GM12878 (cell line): ENCODE data around the gene NDUFA11.

Experiments
- CBFB ChIP-seq: IDR thresholded peaks from 2 replicates; pipeline ENCODE4 v1.6.1; 2016; ENCODE audit warnings: antibody characterized with exemption, low read depth
- POLR2A ChIP-seq: IDR thresholded peaks from 2 replicates; pipeline ENCODE4 v1.6.1; 2011; ENCODE audit warnings: low read depth, mild to moderate bottlenecking, low read length
- POLR2AphosphoS5 ChIP-seq: IDR thresholded peaks from 2 replicates; pipeline ENCODE4 v1.6.1; 2011; ENCODE audit warnings: mild to moderate bottlenecking, low read length, inconsistent platforms
- TARDBP ChIP-seq: IDR thresholded peaks from 2 replicates; pipeline ENCODE4 v1.6.1; 2016; ENCODE audit warnings: borderline replicate concordance
- TF ChIP-seq, protein P1 (sequence below): IDR thresholded peaks from 2 replicates; pipeline ENCODE4 v1.6.1; 2011; ENCODE audit warnings: mild to moderate bottlenecking, low read depth, low read length, moderate library complexity; ENCODE audit not compliant: insufficient replicate concordance
- TF ChIP-seq, protein P2 (sequence below), 3 experiments: IDR thresholded peaks in 2 of 3; conservative IDR thresholded peaks in 1 of 3; 2 replicates each; pipeline ENCODE4 v1.5.1; 2011; ENCODE audit warnings: low read depth in 3 of 3, low read length in 3 of 3, mild to moderate bottlenecking in 3 of 3, control low read depth in 2 of 3, moderate library complexity in 2 of 3, inconsistent platforms in 1 of 3, mixed read lengths in 1 of 3; ENCODE audit not compliant: control insufficient read depth in 2 of 3, insufficient read depth in 1 of 3; ENCODE audit errors: extremely low read depth in 1 of 3

DNA sequence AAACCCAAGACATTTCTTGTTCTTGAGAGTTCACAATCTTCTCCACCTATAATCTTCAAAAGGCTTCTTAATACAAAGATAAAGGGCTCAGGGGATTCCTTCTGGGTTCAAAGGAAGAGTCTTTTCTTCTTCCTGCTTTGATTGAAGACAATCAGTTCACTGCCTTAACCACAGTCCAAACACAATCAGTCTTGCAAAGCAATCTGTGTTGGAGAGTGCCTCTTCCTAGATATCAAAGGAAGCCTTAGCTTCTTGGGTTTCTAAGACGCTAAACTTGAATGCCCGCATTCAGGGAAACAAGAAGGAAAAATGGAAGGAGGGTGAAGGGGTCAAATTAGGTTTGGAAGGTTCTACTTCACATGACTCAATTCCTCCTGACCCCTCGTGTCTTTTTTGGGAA lies 47.2 kb upstream of the NDUFA11 start:
- TF ChIP-seq, protein P1, sequence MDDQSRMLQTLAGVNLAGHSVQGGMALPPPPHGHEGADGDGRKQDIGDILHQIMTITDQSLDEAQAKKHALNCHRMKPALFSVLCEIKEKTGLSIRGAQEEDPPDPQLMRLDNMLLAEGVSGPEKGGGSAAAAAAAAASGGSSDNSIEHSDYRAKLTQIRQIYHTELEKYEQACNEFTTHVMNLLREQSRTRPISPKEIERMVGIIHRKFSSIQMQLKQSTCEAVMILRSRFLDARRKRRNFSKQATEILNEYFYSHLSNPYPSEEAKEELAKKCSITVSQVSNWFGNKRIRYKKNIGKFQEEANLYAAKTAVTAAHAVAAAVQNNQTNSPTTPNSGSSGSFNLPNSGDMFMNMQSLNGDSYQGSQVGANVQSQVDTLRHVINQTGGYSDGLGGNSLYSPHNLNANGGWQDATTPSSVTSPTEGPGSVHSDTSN, result no peak
- no peak for TF ChIP-seq POLR2A
- TF ChIP-seq POLR2AphosphoS5, result no peak
- TF ChIP-seq CBFB, result no peak
- TF ChIP-seq, protein P2, sequence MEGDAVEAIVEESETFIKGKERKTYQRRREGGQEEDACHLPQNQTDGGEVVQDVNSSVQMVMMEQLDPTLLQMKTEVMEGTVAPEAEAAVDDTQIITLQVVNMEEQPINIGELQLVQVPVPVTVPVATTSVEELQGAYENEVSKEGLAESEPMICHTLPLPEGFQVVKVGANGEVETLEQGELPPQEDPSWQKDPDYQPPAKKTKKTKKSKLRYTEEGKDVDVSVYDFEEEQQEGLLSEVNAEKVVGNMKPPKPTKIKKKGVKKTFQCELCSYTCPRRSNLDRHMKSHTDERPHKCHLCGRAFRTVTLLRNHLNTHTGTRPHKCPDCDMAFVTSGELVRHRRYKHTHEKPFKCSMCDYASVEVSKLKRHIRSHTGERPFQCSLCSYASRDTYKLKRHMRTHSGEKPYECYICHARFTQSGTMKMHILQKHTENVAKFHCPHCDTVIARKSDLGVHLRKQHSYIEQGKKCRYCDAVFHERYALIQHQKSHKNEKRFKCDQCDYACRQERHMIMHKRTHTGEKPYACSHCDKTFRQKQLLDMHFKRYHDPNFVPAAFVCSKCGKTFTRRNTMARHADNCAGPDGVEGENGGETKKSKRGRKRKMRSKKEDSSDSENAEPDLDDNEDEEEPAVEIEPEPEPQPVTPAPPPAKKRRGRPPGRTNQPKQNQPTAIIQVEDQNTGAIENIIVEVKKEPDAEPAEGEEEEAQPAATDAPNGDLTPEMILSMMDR (IDR thresholded peaks at IDR 0.05 in 2 of 3, conservative IDR thresholded peaks at IDR 0.05 in 1 of 3; ENCODE audit: control insufficient read depth in 2 of 3, extremely low read depth in 1 of 3, insufficient read depth in 1 of 3, low read depth in 3 of 3, low read length in 3 of 3), result no peak
- TF ChIP-seq TARDBP, result no peak
